Activated gamma-delta T cell (primary cell): Measurements from ENCODE around the gene LGALS8.

ENCODE experiments used
- DNase-seq: peaks from one replicate; lab custom pipeline; 2025; lab: John Stamatoyannopoulos, UW

The LGALS8 gene

GRCh38 chr1:236590553-236591150, 66.9 kb downstream of the LGALS8 start:
- no peak for DNase-seq

- DNase-seq = no peak
Observed at GRCh38 chr1:236602171-236602570, 78.4 kb downstream of the LGALS8 start.
